Natural killer cell (primary cell): ENCODE data around the gene MICAL2. TPM values are rescaled to one million over a fixed set of nuclear protein-coding genes. Genes with fewer than 3 reads are reported as not detected.

ENCODE experiments used
- ATAC-seq, 3 donors: fragments of 150-1000 bp in 2 of 3; fragments of 200-7000 bp in 1 of 3; cut with Tn5 transposase; 1 replicate in 1 of 3; 2 replicates in 2 of 3; pipeline ENCODE4 v1.10.0; 2021; ENCODE audit warnings: mild to moderate bottlenecking in 2 of 3, moderate library complexity in 2 of 3
- DNase-seq, 2 donors: peaks; one replicate each; pipeline versions ENCODE4 v3.0.0 to v3.0.0-alpha.2; 2013 to 2021; ENCODE audit warnings: mixed read lengths in 1 of 2
- H3K27ac ChIP-seq: one replicate; pipeline ENCODE4 v1.5.1; 2013; ENCODE audit warnings: mild to moderate bottlenecking, low read length
- H3K27me3 ChIP-seq: one replicate; pipeline ENCODE4 v1.6.1; 2013; ENCODE audit warnings: low read length; ENCODE audit not compliant: control insufficient read depth, insufficient read depth
- H3K36me3 ChIP-seq: one replicate; pipeline ENCODE4 v1.6.1; 2013; ENCODE audit warnings: low read length; ENCODE audit not compliant: control insufficient read depth, insufficient read depth
- H3K4me1 ChIP-seq: one replicate; pipeline ENCODE4 v1.6.1; 2013; ENCODE audit warnings: low read length; ENCODE audit not compliant: control insufficient read depth, insufficient read depth
- H3K4me3 ChIP-seq: one replicate; pipeline ENCODE4 v1.5.1; 2013; ENCODE audit warnings: low read length
- H3K9me3 ChIP-seq: one replicate; pipeline ENCODE4 v1.6.1; 2013; ENCODE audit warnings: low read length; ENCODE audit not compliant: control insufficient read depth, insufficient read depth
- H3K27ac Mint-ChIP-seq, 2 donors: one replicate each; pipeline ENCODE4 v1.8.0; 2022; ENCODE audit warnings: mild to moderate bottlenecking in 2 of 2, mixed read lengths in 2 of 2, moderate library complexity in 1 of 2
- H3K27me3 Mint-ChIP-seq, 2 donors: one replicate each; pipeline ENCODE4 v1.8.0; 2022; ENCODE audit warnings: low read depth in 2 of 2, mixed read lengths in 2 of 2
- H3K36me3 Mint-ChIP-seq: one replicate; pipeline ENCODE4 v1.8.0; 2022; ENCODE audit warnings: mixed read lengths
- H3K4me1 Mint-ChIP-seq, 2 donors: one replicate each; pipeline ENCODE4 v1.8.0; 2022; ENCODE audit warnings: mixed read lengths in 2 of 2
- H3K4me3 Mint-ChIP-seq: one replicate; pipeline ENCODE4 v1.8.0; 2022; ENCODE audit warnings: mild to moderate bottlenecking, moderate library complexity, mixed read lengths
- H3K9me3 Mint-ChIP-seq, 2 donors: one replicate each; pipeline ENCODE4 v1.8.0; 2022; ENCODE audit warnings: mixed read lengths in 2 of 2
- WGBS: methylation state at CpG from one replicate; pipeline ENCODE4 v1.1.7; 2013; ENCODE audit warnings: missing lambda C conversion rate; ENCODE audit not compliant: insufficient coverage; 5-methylcytosine and 5-hydroxymethylcytosine counted together
- intact Hi-C: fragments of 100-400 bp; cut with micrococcal nuclease; formaldehyde crosslinking; loops from one replicate; pipeline ENCODE4 v1.14.2; 2022
- total RNA-seq, 4 donors: library from RNA; stranded (reverse); fragments of 120-200 nt in 1 of 4; gene quantifications; one replicate each; pipeline versions ENCODE4 v1.2.3 to v1.2.4, GENCODE V29; 2013 to 2022
- TF ChIP-seq, protein P1 (sequence below): fragments of 200-600 bp; IDR thresholded peaks from one replicate; pipeline ENCODE4 v1.8.0; 2022; ENCODE audit warnings: antibody characterized with exemption

MICAL2 gene
- total RNA-seq, 3 donors from 2014 or later (not counting 1 experiment from before 2014, with no cell fraction given): 54.6 to 68.6 (median 57.4) TPM

GRCh38 chr11:12200279-12200990 lies 90.0 kb downstream of the MICAL2 start:
- Mint-ChIP-seq H3K9me3 (no peaks in the 10 kb centered on the region), H3K36me3 (peaks cover 7% of the 10 kb centered on the region), H3K27me3 (no peaks in the 10 kb centered on the region), H3K27ac (peak overlapping the region in 1 of 2 donors; percentile 24), H3K4me1 (peaks cover 40 to 48% of the 10 kb centered on the region in 2 donors), H3K4me3 (no peak overlapping the region)
- 64% methylated on average over 14 of the region's 14 CpGs for WGBS
- Histone ChIP-seq H3K36me3 (peaks cover 13% of the 10 kb centered on the region), H3K9me3 (no peaks in the 10 kb centered on the region), H3K27ac (no peak overlapping the region), H3K4me3 (no peak overlapping the region), H3K27me3 (no peaks in the 10 kb centered on the region), H3K4me1 (peaks cover 48% of the 10 kb centered on the region)
- DNase-seq: no peak
- ATAC-seq: no peak
- TF ChIP-seq, protein P1, sequence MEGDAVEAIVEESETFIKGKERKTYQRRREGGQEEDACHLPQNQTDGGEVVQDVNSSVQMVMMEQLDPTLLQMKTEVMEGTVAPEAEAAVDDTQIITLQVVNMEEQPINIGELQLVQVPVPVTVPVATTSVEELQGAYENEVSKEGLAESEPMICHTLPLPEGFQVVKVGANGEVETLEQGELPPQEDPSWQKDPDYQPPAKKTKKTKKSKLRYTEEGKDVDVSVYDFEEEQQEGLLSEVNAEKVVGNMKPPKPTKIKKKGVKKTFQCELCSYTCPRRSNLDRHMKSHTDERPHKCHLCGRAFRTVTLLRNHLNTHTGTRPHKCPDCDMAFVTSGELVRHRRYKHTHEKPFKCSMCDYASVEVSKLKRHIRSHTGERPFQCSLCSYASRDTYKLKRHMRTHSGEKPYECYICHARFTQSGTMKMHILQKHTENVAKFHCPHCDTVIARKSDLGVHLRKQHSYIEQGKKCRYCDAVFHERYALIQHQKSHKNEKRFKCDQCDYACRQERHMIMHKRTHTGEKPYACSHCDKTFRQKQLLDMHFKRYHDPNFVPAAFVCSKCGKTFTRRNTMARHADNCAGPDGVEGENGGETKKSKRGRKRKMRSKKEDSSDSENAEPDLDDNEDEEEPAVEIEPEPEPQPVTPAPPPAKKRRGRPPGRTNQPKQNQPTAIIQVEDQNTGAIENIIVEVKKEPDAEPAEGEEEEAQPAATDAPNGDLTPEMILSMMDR: no peak
- intact Hi-C loops: no loop called here

DNA sequence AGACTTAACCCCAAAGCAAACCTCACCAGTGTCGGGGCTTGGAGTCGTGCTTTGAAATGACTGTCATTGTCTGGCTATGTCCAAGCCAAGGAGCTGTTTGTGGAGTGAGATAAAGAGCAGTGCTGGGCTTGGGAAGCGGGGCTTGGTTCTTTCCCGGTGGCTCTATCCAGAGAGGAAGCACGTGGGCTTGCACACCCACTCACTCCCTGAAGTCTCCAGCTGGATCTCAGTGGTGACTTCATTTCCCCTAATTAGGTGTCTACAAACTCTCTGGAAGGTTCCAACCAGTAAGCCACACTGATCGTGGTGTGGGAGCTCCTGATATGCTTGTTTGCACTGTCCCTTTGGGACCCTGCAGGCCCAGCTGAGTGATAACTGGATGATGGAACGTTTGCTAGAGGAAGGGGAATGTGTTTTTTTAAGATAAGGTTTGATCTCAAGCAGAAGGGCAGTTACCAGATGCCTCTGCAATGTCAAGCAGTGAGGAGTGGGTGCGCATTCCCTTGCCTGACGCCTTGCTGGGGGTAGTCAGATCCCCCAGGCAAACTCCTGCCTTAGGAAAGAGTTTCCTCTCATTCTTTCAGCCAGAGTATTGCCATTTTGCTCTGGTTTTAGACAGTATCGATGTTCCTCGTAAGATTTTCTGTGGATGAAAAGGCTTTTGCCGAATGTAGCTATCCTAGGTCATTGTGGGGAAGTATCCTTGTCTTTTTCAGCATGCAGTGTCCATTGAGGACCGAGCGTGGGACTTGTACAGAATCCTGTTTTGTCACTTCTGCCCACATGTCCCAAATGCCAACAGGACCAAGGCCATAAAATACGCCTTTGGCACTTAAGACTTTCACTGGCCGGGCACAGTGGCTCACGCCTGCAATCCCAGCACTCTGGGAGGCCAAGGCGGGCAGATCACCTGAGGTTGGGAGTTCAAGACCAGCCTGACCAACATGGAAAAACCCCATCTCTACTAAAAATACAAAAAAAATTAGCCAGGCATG lies 90.9 kb downstream of the MICAL2 start:
- no peaks in the 10 kb centered on the region for H3K9me3 Mint-ChIP-seq
- Histone ChIP-seq H3K4me3 (no peak overlapping the region), H3K4me1 (peaks cover 40% of the 10 kb centered on the region), H3K27me3 (no peaks in the 10 kb centered on the region), H3K27ac (no peak overlapping the region), H3K9me3 (no peaks in the 10 kb centered on the region), H3K36me3 (peaks cover 15% of the 10 kb centered on the region)
- no peak for DNase-seq
- WGBS: 89% methylated on average over 17 of the region's 18 CpGs
- intact Hi-C loops: no loop called here
- H3K36me3 Mint-ChIP-seq: peaks cover 7% of the 10 kb centered on the region
- H3K27me3 Mint-ChIP-seq: no peaks in the 10 kb centered on the region
- TF ChIP-seq, protein P1: no peak
- H3K4me1 Mint-ChIP-seq: peaks cover 31 to 40% of the 10 kb centered on the region in 2 donors
- no peak for ATAC-seq
- peak overlapping the region in 1 of 2 donors; percentile 24 for H3K27ac Mint-ChIP-seq
- H3K4me3 Mint-ChIP-seq: no peak overlapping the region

DNA sequence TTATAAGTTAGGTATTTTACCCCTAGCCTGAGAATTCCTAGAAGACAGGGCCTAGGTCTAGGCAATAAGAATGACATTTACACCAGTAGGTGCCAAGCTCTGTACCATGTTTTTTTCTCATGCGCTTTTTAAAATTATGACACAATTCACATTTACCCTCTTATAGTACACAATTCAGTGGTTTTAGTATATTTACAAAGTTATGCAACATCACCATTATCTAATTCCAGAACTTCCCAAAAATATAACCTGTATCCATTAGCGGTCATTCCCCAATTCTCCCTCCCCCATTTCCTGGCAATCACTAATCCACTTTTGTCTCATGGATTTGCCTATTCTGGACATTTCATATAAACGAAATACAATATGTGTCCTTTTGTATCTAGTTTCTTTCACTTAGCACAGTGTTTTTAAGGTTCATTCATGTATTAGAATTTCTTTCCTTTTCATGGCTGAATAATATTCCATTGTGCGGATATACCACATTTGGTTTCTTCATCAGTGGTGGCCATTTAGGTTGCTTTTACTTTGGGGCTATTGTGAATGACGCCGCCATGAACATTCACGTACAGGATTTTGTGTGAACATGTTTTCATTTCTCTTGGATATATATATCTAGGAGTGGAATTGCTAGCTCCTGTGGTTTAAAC lies 92.4 kb downstream of the MICAL2 start:
- no peaks in the 10 kb centered on the region for H3K9me3 ChIP-seq
- no peak overlapping the region for H3K27ac ChIP-seq
- Mint-ChIP-seq H3K27ac (no peak overlapping the region), H3K27me3 (no peaks in the 10 kb centered on the region), H3K4me3 (no peak overlapping the region), H3K36me3 (peaks cover 7% of the 10 kb centered on the region), H3K4me1 (peaks cover 16 to 29% of the 10 kb centered on the region in 2 donors), H3K9me3 (no peaks in the 10 kb centered on the region)
- WGBS: 97% methylated on average over 7 of the region's 7 CpGs
- TF ChIP-seq, protein P1: no peak
- intact Hi-C loops: no loop called here
- DNase-seq: no peak
- no peak overlapping the region for H3K4me3 ChIP-seq
- no peaks in the 10 kb centered on the region for H3K27me3 ChIP-seq
- no peak for ATAC-seq
- peaks cover 22% of the 10 kb centered on the region for H3K36me3 ChIP-seq
- peaks cover 29% of the 10 kb centered on the region for H3K4me1 ChIP-seq
